Testis (tissue), 2 donors: Measurements from ENCODE around the gene KBTBD4.

Source experiments
- CTCF ChIP-seq, 3 experiments: fragments of 450-650 bp in 2 of 3; fragments of 200-600 bp in 1 of 3; sonication (generic) in 1 of 3; IDR thresholded peaks; one replicate each; pipeline ENCODE4 v1.5.1; 2016 to 2019; ENCODE audit warnings: antibody characterized with exemption in 3 of 3, mild to moderate bottlenecking in 2 of 3, moderate library complexity in 1 of 3
- POLR2A ChIP-seq: fragments of 450-650 bp; IDR thresholded peaks from one replicate; pipeline ENCODE4 v1.6.1; 2017; ENCODE audit warnings: antibody characterized with exemption, mild to moderate bottlenecking, moderate library complexity

DNA sequence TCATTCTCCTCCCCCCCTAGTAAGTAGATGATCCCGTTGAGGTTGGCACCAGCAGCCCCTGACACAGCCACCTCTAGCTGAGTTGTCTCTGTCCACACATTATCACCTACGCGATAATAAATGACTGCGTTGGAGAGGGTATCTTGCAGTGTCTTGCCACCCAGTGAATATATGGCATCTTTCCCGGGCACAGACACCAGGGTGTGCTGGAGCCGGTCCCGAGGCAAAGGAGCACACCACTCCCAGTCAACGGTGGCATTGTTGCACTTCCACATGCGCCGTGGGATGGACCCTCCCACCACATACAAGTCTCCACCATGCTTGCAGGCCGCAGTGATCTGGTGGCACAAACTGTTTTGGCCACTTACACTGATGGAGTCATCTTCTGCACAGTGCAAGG, 5.4 kb downstream of the KBTBD4 start:
- TF ChIP-seq CTCF (IDR thresholded peaks at IDR 0.05) (no peak), POLR2A (no peak)
